Loucy (cell line): ENCODE results near the gene OR52A5.

Experiments used
- H2AFZ ChIP-seq: fragments of 200-600 bp; sonication (generic); 2 replicates; pipeline ENCODE4 v1.6.0; 2016; ENCODE audit warnings: antibody characterized with exemption, mild to moderate bottlenecking, low read length, moderate library complexity
- H3F3A ChIP-seq: fragments of 200-600 bp; 2 replicates; pipeline ENCODE4 v1.6.0; 2016; ENCODE audit warnings: antibody characterized with exemption, low read depth, mild to moderate bottlenecking
- H3K27me3 ChIP-seq: fragments of 200-600 bp; sonication (generic); 2 replicates; pipeline ENCODE4 v1.6.1; 2014; ENCODE audit warnings: low read length, mild to moderate bottlenecking; ENCODE audit not compliant: insufficient read depth, poor library complexity, severe bottlenecking
- H3K36me3 ChIP-seq: fragments of 200-600 bp; sonication (generic); 2 replicates; pipeline ENCODE4 v1.6.1; 2016; ENCODE audit warnings: low read length; ENCODE audit not compliant: insufficient read depth
- H3K4me1 ChIP-seq: fragments of 200-600 bp; sonication (generic); 2 replicates; pipeline ENCODE4 v1.5.1; 2014; ENCODE audit warnings: low read length, mild to moderate bottlenecking; ENCODE audit not compliant: insufficient read depth, poor library complexity, severe bottlenecking
- H3K4me2 ChIP-seq: fragments of 200-600 bp; sonication (generic); 2 replicates; pipeline ENCODE4 v1.6.0; 2014; ENCODE audit warnings: antibody characterized with exemption, low read length, low read depth, mild to moderate bottlenecking; ENCODE audit not compliant: poor library complexity, severe bottlenecking
- H3K4me3 ChIP-seq: fragments of 200-600 bp; sonication (generic); 2 replicates; pipeline ENCODE4 v1.5.1; 2014; ENCODE audit warnings: low read length, mild to moderate bottlenecking, mixed read lengths; ENCODE audit not compliant: poor library complexity, severe bottlenecking
- H3K79me2 ChIP-seq: fragments of 200-600 bp; sonication (generic); 2 replicates; pipeline ENCODE4 v1.6.1; 2014; ENCODE audit warnings: low read length; ENCODE audit not compliant: insufficient read depth
- H3K9ac ChIP-seq: fragments of 200-600 bp; sonication (generic); 2 replicates; pipeline ENCODE4 v1.6.0; 2014; ENCODE audit warnings: mild to moderate bottlenecking, low read depth, low read length, moderate library complexity; ENCODE audit not compliant: poor library complexity, severe bottlenecking
- H3K9me2 ChIP-seq: fragments of 200-600 bp; sonication (generic); replicated peaks from 2 replicates; pipeline ENCODE4 v1.6.1; 2016; ENCODE audit warnings: low read depth, low read length, mixed read lengths
- H3K9me3 ChIP-seq: fragments of 200-600 bp; sonication (generic); 2 replicates; pipeline ENCODE4 v1.6.1; 2014; ENCODE audit warnings: mild to moderate bottlenecking, antibody characterized with exemption, low read length, low read depth; ENCODE audit not compliant: insufficient read depth
- H4K20me1 ChIP-seq: fragments of 200-600 bp; sonication (generic); 2 replicates; pipeline ENCODE4 v1.6.0; 2014; ENCODE audit warnings: antibody characterized with exemption, low read length, mild to moderate bottlenecking; ENCODE audit not compliant: insufficient read depth, poor library complexity, severe bottlenecking
- EZH2phosphoT487 ChIP-seq: fragments of 200-600 bp; IDR thresholded peaks from 2 replicates; pipeline ENCODE4 v1.6.1; 2018; ENCODE audit warnings: antibody characterized with exemption, mild to moderate bottlenecking, moderate library complexity, borderline replicate concordance
- TF ChIP-seq, protein P1 (sequence below): fragments of 200-600 bp; sonication (generic); conservative IDR thresholded peaks from 2 replicates; pipeline ENCODE4 v1.5.1; 2014; ENCODE audit warnings: mild to moderate bottlenecking, antibody characterized with exemption, low read length

The OR52A5 gene

GRCh38 chr11:5137996-5138395 lies at the start of gene OR52A5:
Gene OR52A5 (minus strand): TSS chr11:5138356. CDS start chr11:5132642, 5,714 bp downstream.
- H3F3A ChIP-seq = no peaks in the 10 kb centered on the region
- H3K9ac ChIP-seq = no peak within 1 kb of the TSS
- H2AFZ ChIP-seq = no peak within 1 kb of the TSS
- no peaks in the 10 kb centered on the region for H3K79me2 ChIP-seq
- no peaks in the 10 kb centered on the region for H3K27me3 ChIP-seq
- TF ChIP-seq, protein P1, sequence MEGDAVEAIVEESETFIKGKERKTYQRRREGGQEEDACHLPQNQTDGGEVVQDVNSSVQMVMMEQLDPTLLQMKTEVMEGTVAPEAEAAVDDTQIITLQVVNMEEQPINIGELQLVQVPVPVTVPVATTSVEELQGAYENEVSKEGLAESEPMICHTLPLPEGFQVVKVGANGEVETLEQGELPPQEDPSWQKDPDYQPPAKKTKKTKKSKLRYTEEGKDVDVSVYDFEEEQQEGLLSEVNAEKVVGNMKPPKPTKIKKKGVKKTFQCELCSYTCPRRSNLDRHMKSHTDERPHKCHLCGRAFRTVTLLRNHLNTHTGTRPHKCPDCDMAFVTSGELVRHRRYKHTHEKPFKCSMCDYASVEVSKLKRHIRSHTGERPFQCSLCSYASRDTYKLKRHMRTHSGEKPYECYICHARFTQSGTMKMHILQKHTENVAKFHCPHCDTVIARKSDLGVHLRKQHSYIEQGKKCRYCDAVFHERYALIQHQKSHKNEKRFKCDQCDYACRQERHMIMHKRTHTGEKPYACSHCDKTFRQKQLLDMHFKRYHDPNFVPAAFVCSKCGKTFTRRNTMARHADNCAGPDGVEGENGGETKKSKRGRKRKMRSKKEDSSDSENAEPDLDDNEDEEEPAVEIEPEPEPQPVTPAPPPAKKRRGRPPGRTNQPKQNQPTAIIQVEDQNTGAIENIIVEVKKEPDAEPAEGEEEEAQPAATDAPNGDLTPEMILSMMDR = no peak
- TF ChIP-seq EZH2phosphoT487 = no peak
- no peaks in the 10 kb centered on the region for H3K4me1 ChIP-seq
- H3K4me3 ChIP-seq = no peak within 1 kb of the TSS
- H3K4me2 ChIP-seq = no peak within 1 kb of the TSS
- H3K36me3 ChIP-seq = no peaks in the 10 kb centered on the region
- no peaks in the 10 kb centered on the region for H3K9me2 ChIP-seq
- H4K20me1 ChIP-seq = no peaks in the 10 kb centered on the region
- no peaks in the 10 kb centered on the region for H3K9me3 ChIP-seq

DNA sequence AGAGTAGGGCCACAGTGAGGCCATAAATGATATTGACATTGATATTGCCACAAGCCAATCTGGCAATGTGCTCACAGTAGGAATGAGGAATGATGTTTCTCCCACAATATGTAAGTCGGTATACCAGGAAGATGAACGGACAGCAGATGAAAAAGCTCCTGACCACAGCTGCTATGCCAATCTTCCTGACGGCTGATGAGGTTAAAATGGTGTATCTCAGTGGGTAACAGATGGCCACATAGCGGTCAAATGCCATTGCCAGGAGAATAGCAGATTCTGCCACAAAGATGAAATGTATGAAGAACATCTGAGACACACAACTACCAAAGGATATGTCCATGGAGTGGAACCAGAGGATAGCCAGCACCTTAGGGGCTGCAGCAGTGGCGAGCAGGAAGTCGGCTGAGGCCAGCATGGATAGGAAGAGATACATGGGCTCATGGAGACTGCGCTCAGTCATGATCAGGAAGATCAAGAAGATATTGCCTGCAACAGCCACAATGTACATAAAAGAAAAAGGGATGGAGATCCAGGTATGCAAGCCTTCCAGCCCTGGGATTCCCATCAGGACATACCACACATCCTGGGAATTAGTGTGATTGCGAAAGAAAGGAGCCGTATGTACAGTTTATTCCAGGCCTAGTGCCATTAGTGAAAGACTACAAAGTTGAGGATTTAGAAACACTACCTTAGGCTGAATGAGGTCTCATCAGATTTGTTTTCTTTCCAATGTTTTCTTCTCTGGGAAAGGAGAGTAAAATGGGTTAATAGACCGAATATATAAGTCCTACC lies 40.1 kb upstream of the OR52A5 start:
- Histone ChIP-seq H4K20me1 (no peaks in the 10 kb centered on the region), H3K27me3 (no peaks in the 10 kb centered on the region), H3K36me3 (no peaks in the 10 kb centered on the region), H3K9me3 (no peaks in the 10 kb centered on the region), H3K9ac (no peak overlapping the region), H3K4me1 (no peaks in the 10 kb centered on the region), H3F3A (no peaks in the 10 kb centered on the region), H3K9me2 (no peaks in the 10 kb centered on the region), H3K4me3 (no peak overlapping the region), H2AFZ (no peak overlapping the region), H3K79me2 (no peaks in the 10 kb centered on the region), H3K4me2 (no peak overlapping the region)
- TF ChIP-seq EZH2phosphoT487 = no peak
- TF ChIP-seq, protein P1 = no peak

- Histone ChIP-seq H3K4me1 (no peaks in the 10 kb centered on the region), H3K27me3 (no peaks in the 10 kb centered on the region), H3K9ac (no peak overlapping the region), H3K9me2 (no peaks in the 10 kb centered on the region), H3K79me2 (no peaks in the 10 kb centered on the region), H3K9me3 (no peaks in the 10 kb centered on the region), H4K20me1 (no peaks in the 10 kb centered on the region), H3F3A (no peaks in the 10 kb centered on the region), H3K4me2 (no peak overlapping the region), H3K36me3 (no peaks in the 10 kb centered on the region), H2AFZ (no peak overlapping the region), H3K4me3 (no peak overlapping the region)
- TF ChIP-seq, protein P1 = no peak
- no peak for TF ChIP-seq EZH2phosphoT487
These were observed 36.8 kb upstream of the OR52A5 start for GRCh38 chr11:5174934-5175333.
